ENCODE results near the gene DCC. TPM values are rescaled to one million over a fixed set of nuclear protein-coding genes. Genes with fewer than 3 reads are reported as not detected.

Gene DCC
- total and polyA plus RNA-seq, 2 of the 8 experiments (the other 6 are each of a cell fraction or from before 2014, with no cell fraction given) = 0.14 to 1.4 TPM

GRCh38 chr18:52694804-52695203 lies 354.8 kb downstream of the DCC start:
- H3K9me3 ChIP-seq (ENCODE audit: insufficient read depth in 2 of 2, low read depth in 1 of 2, low read length in 1 of 2) = no peaks in the 10 kb centered on the region
- H3K4me1 ChIP-seq (replicated peaks in 1 of 4; ENCODE audit: control insufficient read depth in 3 of 4, insufficient read depth in 4 of 4, low read length in 3 of 4) = no peaks in the 10 kb centered on the region
- no peak overlapping the region for H3K18ac ChIP-seq (ENCODE audit: extremely low read depth, low read length)
- WGBS, 2 experiments (ENCODE audit: extremely low coverage in 1 of 2, insufficient coverage in 1 of 2, insufficient read length in 1 of 2, insufficient replicate concordance in 2 of 2, low coverage in 1 of 2, low lambda C conversion rate in 2 of 2, missing lambda C conversion rate in 1 of 2) = 68% methylated on average over 1 of the region's 1 CpG; no CpG with 5 or more reads in 1 of the 2 experiments
- H3K27me3 ChIP-seq (replicated peaks in 1 of 4; ENCODE audit: control insufficient read depth in 3 of 4, extremely low read depth in 1 of 4, insufficient read depth in 3 of 4, low read length in 3 of 4) = no peaks in the 10 kb centered on the region
- no peaks in the 10 kb centered on the region for H3K79me2 ChIP-seq (ENCODE audit: control insufficient read depth in 1 of 2, insufficient read depth in 2 of 2, low read length in 2 of 2)
- POLR2A ChIA-PET (ENCODE audit: partially characterized antibody) = no interaction called here
- H3K27ac ChIP-seq (ENCODE audit: low read depth, low read length) = no peak overlapping the region
- no peak overlapping the region for H3K4ac ChIP-seq (replicated peaks; ENCODE audit: insufficient read length, low read depth, low read length)
- H2AFZ ChIP-seq (ENCODE audit: low read length) = no peak overlapping the region
- no peaks in the 10 kb centered on the region for H3K79me1 ChIP-seq (ENCODE audit: low read depth, low read length)
- no peak overlapping the region for H3K9ac ChIP-seq (replicated peaks in 1 of 4; ENCODE audit: extremely low read depth in 1 of 4, low read depth in 3 of 4, low read length in 3 of 4)
- H4K91ac ChIP-seq (replicated peaks; ENCODE audit: insufficient read length, low read length) = no peak overlapping the region
- peak; percentile 60 for FAIRE-seq
- no peaks in the 10 kb centered on the region for H4K20me1 ChIP-seq (replicated peaks in 1 of 2; ENCODE audit: control insufficient read depth in 1 of 2, insufficient read depth in 2 of 2, low read length in 2 of 2)
- no peak overlapping the region for H2AK5ac ChIP-seq (ENCODE audit: low read depth, low read length)
- H2BK120ac ChIP-seq (replicated peaks; ENCODE audit: low read depth, low read length) = no peak overlapping the region
- H3K4me3 ChIP-seq (ENCODE audit: extremely low read depth in 1 of 4, insufficient read depth in 2 of 4, low read depth in 3 of 4, low read length in 4 of 4) = no peak overlapping the region
- peak in 1 of 2 experiments; percentile 48 for DNase-seq (ENCODE audit: low read depth in 1 of 2, low spot score in 2 of 2)
- no peaks in the 10 kb centered on the region for H3K23me2 ChIP-seq (ENCODE audit: low read depth, low read length)
- no peak overlapping the region for H3K23ac ChIP-seq (ENCODE audit: insufficient read length)
- CTCF ChIA-PET (ENCODE audit: partially characterized antibody) = interaction anchor here (0.7 to 1.3 kb wide), 6 partner anchors 10 to 1585 kb away, joined by 3 read pairs; no protein-coding TSS in a partner anchor
- no peak overlapping the region for H2BK15ac ChIP-seq (ENCODE audit: low read length)
- H2BK12ac ChIP-seq (ENCODE audit: low read depth, low read length) = no peak overlapping the region
- H3K36me3 ChIP-seq (ENCODE audit: control insufficient read depth in 2 of 4, insufficient read depth in 4 of 4, low read length in 3 of 4) = no peaks in the 10 kb centered on the region
- H3K56ac ChIP-seq (replicated peaks; ENCODE audit: insufficient read length, low read depth, low read length) = no peak overlapping the region
- H2BK5ac ChIP-seq (ENCODE audit: low read depth, low read length) = no peak overlapping the region
- no peak overlapping the region for H2BK20ac ChIP-seq (ENCODE audit: low read length)
- H3K14ac ChIP-seq (ENCODE audit: insufficient read length) = no peak overlapping the region
- H4K5ac ChIP-seq (ENCODE audit: insufficient read length, low read depth, low read length) = no peak overlapping the region
- H4K8ac ChIP-seq (ENCODE audit: extremely low read depth, insufficient read depth, low read length) = no peak overlapping the region
- TF ChIP-seq, protein P1, sequence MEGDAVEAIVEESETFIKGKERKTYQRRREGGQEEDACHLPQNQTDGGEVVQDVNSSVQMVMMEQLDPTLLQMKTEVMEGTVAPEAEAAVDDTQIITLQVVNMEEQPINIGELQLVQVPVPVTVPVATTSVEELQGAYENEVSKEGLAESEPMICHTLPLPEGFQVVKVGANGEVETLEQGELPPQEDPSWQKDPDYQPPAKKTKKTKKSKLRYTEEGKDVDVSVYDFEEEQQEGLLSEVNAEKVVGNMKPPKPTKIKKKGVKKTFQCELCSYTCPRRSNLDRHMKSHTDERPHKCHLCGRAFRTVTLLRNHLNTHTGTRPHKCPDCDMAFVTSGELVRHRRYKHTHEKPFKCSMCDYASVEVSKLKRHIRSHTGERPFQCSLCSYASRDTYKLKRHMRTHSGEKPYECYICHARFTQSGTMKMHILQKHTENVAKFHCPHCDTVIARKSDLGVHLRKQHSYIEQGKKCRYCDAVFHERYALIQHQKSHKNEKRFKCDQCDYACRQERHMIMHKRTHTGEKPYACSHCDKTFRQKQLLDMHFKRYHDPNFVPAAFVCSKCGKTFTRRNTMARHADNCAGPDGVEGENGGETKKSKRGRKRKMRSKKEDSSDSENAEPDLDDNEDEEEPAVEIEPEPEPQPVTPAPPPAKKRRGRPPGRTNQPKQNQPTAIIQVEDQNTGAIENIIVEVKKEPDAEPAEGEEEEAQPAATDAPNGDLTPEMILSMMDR (IDR thresholded peaks at IDR 0.05; ENCODE audit: control extremely low read depth in 1 of 3, insufficient read depth in 1 of 3, low read depth in 1 of 3, low read length in 3 of 3) = peak; percentile 24 to 57 (median 52)
- TF ChIP-seq RAD21 (IDR thresholded peaks at IDR 0.05 in 1 of 2, conservative IDR thresholded peaks at IDR 0.05 in 1 of 2; ENCODE audit: low read depth in 2 of 2, low read length in 2 of 2) = peak; percentile 64 to 68
- TF ChIP-seq NRF1 (IDR thresholded peaks at IDR 0.05; ENCODE audit: low read depth, low read length) = no peak
- H3K4me2 ChIP-seq (ENCODE audit: insufficient read depth in 1 of 2, low read depth in 2 of 2, low read length in 2 of 2) = no peak overlapping the region

Measured in H1 (cell line).